Measurements from ENCODE around the gene FALEC. TPM values are rescaled to one million over a fixed set of nuclear protein-coding genes. Genes with fewer than 3 reads are reported as not detected.

Gene FALEC
- polyA plus RNA-seq, 1 donor (not counting 4 experiments of a cell fraction or from before 2014, with no cell fraction given), result 0.12 TPM

DNA sequence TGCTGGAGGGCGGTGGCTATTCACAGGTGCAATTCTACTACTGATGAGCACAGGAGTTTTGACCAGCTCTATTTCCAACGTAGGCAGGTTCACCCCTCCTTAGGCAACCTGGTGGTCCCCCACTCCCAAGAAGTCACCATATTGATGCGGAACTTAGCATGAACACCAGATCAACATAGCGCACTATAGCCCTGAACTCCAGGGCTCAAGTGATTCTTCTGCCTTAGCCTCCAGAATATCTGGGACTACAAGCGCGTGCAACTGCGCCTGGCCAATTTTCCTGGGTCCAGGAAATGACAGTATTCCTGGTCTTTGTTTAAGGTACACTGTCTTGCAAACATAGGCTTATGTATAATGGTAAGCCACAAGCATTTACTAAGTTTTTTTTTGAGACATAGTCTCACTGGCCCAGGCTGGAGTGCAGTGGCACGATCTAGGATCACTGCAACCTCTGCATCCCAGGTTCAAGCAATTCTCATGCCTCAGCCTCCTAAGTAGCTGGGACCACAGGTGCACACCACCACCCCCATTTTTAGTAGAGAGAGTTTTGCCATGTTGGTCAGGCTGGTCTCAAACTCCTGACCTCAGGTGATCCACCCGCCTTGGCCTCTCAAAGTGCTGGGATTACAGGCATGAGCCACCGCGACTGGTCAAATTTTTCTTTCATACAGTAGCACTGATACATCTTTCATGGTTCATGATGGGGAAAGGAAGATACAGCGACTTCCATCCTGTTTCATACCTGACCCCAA lies 51.2 kb downstream of the FALEC start:
- no peaks in the 10 kb centered on the region for H3K9me3 ChIP-seq (ENCODE audit: control insufficient read depth, low read depth, low read length)
- dilution Hi-C loops (cut with MboI; ENCODE audit: extremely low pct_ligation_motif_present, low sequenced_read_pairs), result no loop called here

DNA sequence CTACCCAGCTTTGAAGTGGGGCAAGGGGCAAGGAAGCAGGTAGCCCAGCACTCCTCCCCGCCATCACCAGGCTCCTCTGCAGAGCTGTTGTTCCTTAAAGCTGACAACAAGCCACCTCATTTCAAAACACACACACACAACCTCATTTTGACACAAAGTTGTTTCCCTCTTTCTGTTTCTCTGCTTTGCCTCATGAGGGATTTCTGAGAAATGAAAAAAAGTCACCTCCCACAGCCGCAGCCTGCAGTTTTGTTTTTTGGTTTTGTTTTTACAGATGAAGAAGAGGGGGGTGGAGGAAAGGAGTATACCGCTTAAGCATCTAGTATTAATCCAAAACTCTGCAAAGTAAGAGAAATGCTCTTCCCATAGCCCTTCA lies 51.8 kb downstream of the FALEC start:
- peak overlapping the region in 2 of 3 experiments; percentile 27 to 50 for H3K4me3 ChIP-seq (ENCODE audit: control insufficient read depth in 2 of 3, extremely low read depth in 1 of 3, insufficient read depth in 2 of 3, low read depth in 1 of 3, low read length in 3 of 3)
- no peaks in the 10 kb centered on the region for H3K9me3 ChIP-seq (ENCODE audit: control insufficient read depth, low read depth, low read length)
- peak overlapping the region; percentile 96 for H3K27ac ChIP-seq (ENCODE audit: control insufficient read depth, insufficient read depth, low read length)
- dilution Hi-C loops (cut with MboI; ENCODE audit: extremely low pct_ligation_motif_present, low sequenced_read_pairs), result no loop called here
- no peaks in the 10 kb centered on the region for H3K27me3 ChIP-seq (ENCODE audit: control insufficient read depth, extremely low read depth, insufficient read depth, low read length)
- peaks cover 66% of the 10 kb centered on the region for H3K4me1 ChIP-seq (ENCODE audit: control insufficient read depth, extremely low read depth, insufficient read depth, low read length)
- FAIRE-seq, result no peak
- H3K4me2 ChIP-seq (ENCODE audit: control insufficient read depth, extremely low read depth, insufficient read depth, low read depth, low read length), result peak overlapping the region; percentile 85
- H3K9me1 ChIP-seq (ENCODE audit: control insufficient read depth, extremely low read depth, insufficient read depth, low read length), result peaks cover 5% of the 10 kb centered on the region
- TF ChIP-seq, protein P1, sequence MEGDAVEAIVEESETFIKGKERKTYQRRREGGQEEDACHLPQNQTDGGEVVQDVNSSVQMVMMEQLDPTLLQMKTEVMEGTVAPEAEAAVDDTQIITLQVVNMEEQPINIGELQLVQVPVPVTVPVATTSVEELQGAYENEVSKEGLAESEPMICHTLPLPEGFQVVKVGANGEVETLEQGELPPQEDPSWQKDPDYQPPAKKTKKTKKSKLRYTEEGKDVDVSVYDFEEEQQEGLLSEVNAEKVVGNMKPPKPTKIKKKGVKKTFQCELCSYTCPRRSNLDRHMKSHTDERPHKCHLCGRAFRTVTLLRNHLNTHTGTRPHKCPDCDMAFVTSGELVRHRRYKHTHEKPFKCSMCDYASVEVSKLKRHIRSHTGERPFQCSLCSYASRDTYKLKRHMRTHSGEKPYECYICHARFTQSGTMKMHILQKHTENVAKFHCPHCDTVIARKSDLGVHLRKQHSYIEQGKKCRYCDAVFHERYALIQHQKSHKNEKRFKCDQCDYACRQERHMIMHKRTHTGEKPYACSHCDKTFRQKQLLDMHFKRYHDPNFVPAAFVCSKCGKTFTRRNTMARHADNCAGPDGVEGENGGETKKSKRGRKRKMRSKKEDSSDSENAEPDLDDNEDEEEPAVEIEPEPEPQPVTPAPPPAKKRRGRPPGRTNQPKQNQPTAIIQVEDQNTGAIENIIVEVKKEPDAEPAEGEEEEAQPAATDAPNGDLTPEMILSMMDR (optimal IDR thresholded peaks at IDR 0.05 in 1 of 3, IDR thresholded peaks at IDR 0.05 in 1 of 3, conservative IDR thresholded peaks at IDR 0.05 in 1 of 3; ENCODE audit: extremely low read depth in 1 of 3, insufficient read depth in 2 of 3, low read length in 3 of 3), result no peak
- TF ChIP-seq EZH2 (IDR thresholded peaks at IDR 0.05; ENCODE audit: low read length), result no peak
- H3K36me3 ChIP-seq (ENCODE audit: control insufficient read depth in 2 of 2, extremely low read depth in 1 of 2, insufficient read depth in 2 of 2, low read length in 2 of 2), result no peaks in the 10 kb centered on the region
- DNase-seq (ENCODE audit: low read depth, low spot score), result no peak
- peaks cover 21% of the 10 kb centered on the region for H3K79me2 ChIP-seq (ENCODE audit: control insufficient read depth, insufficient read depth, low read length)
- H2AFZ ChIP-seq (ENCODE audit: control insufficient read depth, low read length), result no peak overlapping the region
- H4K20me1 ChIP-seq (ENCODE audit: control insufficient read depth, extremely low read depth, insufficient read depth, low read length), result peaks cover 7% of the 10 kb centered on the region
- H3K9ac ChIP-seq (ENCODE audit: control insufficient read depth, extremely low read depth, insufficient read depth, low read length), result peak overlapping the region; percentile 85

More for the DNA sequence above, 51.2 kb downstream of the FALEC start:
- Histone ChIP-seq H3K4me2 (ENCODE audit: control insufficient read depth, extremely low read depth, insufficient read depth, low read depth, low read length) (peak overlapping the region; percentile 85), H3K9ac (ENCODE audit: control insufficient read depth, extremely low read depth, insufficient read depth, low read length) (peak overlapping the region; percentile 85), H4K20me1 (ENCODE audit: control insufficient read depth, extremely low read depth, insufficient read depth, low read length) (peaks cover 7% of the 10 kb centered on the region), H3K9me1 (ENCODE audit: control insufficient read depth, extremely low read depth, insufficient read depth, low read length) (peaks cover 5% of the 10 kb centered on the region), H3K79me2 (ENCODE audit: control insufficient read depth, insufficient read depth, low read length) (peaks cover 21% of the 10 kb centered on the region), H3K36me3 (ENCODE audit: control insufficient read depth in 2 of 2, extremely low read depth in 1 of 2, insufficient read depth in 2 of 2, low read length in 2 of 2) (no peaks in the 10 kb centered on the region), H3K27ac (ENCODE audit: control insufficient read depth, insufficient read depth, low read length) (peak overlapping the region; percentile 96), H2AFZ (ENCODE audit: control insufficient read depth, low read length) (no peak overlapping the region), H3K4me3 (ENCODE audit: control insufficient read depth in 2 of 3, extremely low read depth in 1 of 3, insufficient read depth in 2 of 3, low read depth in 1 of 3, low read length in 3 of 3) (no peak overlapping the region), H3K27me3 (ENCODE audit: control insufficient read depth, extremely low read depth, insufficient read depth, low read length) (no peaks in the 10 kb centered on the region), H3K4me1 (ENCODE audit: control insufficient read depth, extremely low read depth, insufficient read depth, low read length) (peaks cover 70% of the 10 kb centered on the region)
- no peak for DNase-seq (ENCODE audit: low read depth, low spot score)
- TF ChIP-seq EZH2 (IDR thresholded peaks at IDR 0.05; ENCODE audit: low read length), result no peak
- TF ChIP-seq, protein P1 (optimal IDR thresholded peaks at IDR 0.05 in 1 of 3, IDR thresholded peaks at IDR 0.05 in 1 of 3, conservative IDR thresholded peaks at IDR 0.05 in 1 of 3; ENCODE audit: extremely low read depth in 1 of 3, insufficient read depth in 2 of 3, low read length in 3 of 3), result no peak
- no peak for FAIRE-seq
